H9 (cell line): ENCODE data around the gene BACH2. TPM values are rescaled to one million over a fixed set of nuclear protein-coding genes. Genes with fewer than 3 reads are reported as not detected.

Experiments used
- DNase-seq: peaks from one replicate; pipeline ENCODE4 v3.0.0-alpha.2; 2017
- H2AFZ ChIP-seq: one replicate; pipeline ENCODE4 v1.6.1; 2013; ENCODE audit warnings: mild to moderate bottlenecking, low read length, control low read depth, moderate library complexity
- H2AK5ac ChIP-seq: 2 replicates; pipeline ENCODE4 v1.6.1; 2013; ENCODE audit warnings: low read length, control low read depth, mixed read lengths; ENCODE audit not compliant: insufficient read length
- H2BK120ac ChIP-seq: one replicate; pipeline ENCODE4 v1.6.1; 2013; ENCODE audit warnings: low read depth, mild to moderate bottlenecking, low read length, control low read depth, inconsistent platforms; ENCODE audit not compliant: poor library complexity, severe bottlenecking
- H2BK12ac ChIP-seq: 2 replicates; pipeline ENCODE4 v1.6.1; 2013; ENCODE audit warnings: low read length, control low read depth, mixed read lengths, low read depth; ENCODE audit not compliant: insufficient read length
- H2BK15ac ChIP-seq: 2 replicates; pipeline ENCODE4 v1.6.1; 2013; ENCODE audit warnings: low read depth, low read length, control low read depth
- H2BK20ac ChIP-seq: one replicate; pipeline ENCODE4 v1.6.1; 2013; ENCODE audit warnings: low read depth, mild to moderate bottlenecking, low read length, control low read depth, inconsistent platforms; ENCODE audit not compliant: poor library complexity, severe bottlenecking
- H2BK5ac ChIP-seq: 2 replicates; pipeline ENCODE4 v1.6.1; 2013; ENCODE audit warnings: low read length, control low read depth, mixed read lengths; ENCODE audit not compliant: insufficient read length
- H3K14ac ChIP-seq: 2 replicates; pipeline ENCODE4 v1.6.1; 2013; ENCODE audit warnings: low read length, control low read depth; ENCODE audit not compliant: insufficient read depth
- H3K18ac ChIP-seq: 2 replicates; pipeline ENCODE4 v1.6.1; 2013; ENCODE audit warnings: low read depth, mild to moderate bottlenecking, mixed read lengths, low read length, control low read depth; ENCODE audit not compliant: insufficient read length
- H3K23ac ChIP-seq: 2 replicates; pipeline ENCODE4 v1.6.1; 2013; ENCODE audit warnings: low read length, control low read depth, mixed read lengths, low read depth; ENCODE audit not compliant: insufficient read length
- H3K23me2 ChIP-seq: 2 replicates; pipeline ENCODE4 v1.6.1; 2013; ENCODE audit warnings: low read depth, mild to moderate bottlenecking, mixed read lengths, low read length, control low read depth; ENCODE audit not compliant: insufficient read length, poor library complexity, severe bottlenecking
- H3K27ac ChIP-seq: 2 replicates; pipeline ENCODE4 v1.5.1; 2013; ENCODE audit warnings: low read length, control low read depth, mixed read lengths, low read depth; ENCODE audit not compliant: insufficient read length
- H3K27me3 ChIP-seq: 2 replicates; pipeline ENCODE4 v1.6.1; 2013; ENCODE audit warnings: low read length, control low read depth, inconsistent platforms; ENCODE audit not compliant: insufficient read depth
- H3K4ac ChIP-seq: 2 replicates; pipeline ENCODE4 v1.6.1; 2013; ENCODE audit warnings: low read depth, mild to moderate bottlenecking, control low read depth, inconsistent platforms, low read length, moderate library complexity
- H3K4me1 ChIP-seq: 2 replicates; pipeline ENCODE4 v1.6.1; 2013; ENCODE audit warnings: low read length, control low read depth, inconsistent platforms; ENCODE audit not compliant: insufficient read depth
- H3K4me2 ChIP-seq: 2 replicates; pipeline ENCODE4 v1.6.1; 2013; ENCODE audit warnings: low read length, control low read depth, mixed read lengths; ENCODE audit not compliant: insufficient read length, insufficient read depth
- H3K56ac ChIP-seq: 2 replicates; pipeline ENCODE4 v1.6.1; 2013; ENCODE audit warnings: low read depth, mild to moderate bottlenecking, mixed read lengths, low read length, control low read depth; ENCODE audit not compliant: insufficient read length
- H3K79me1 ChIP-seq: 2 replicates; pipeline ENCODE4 v1.6.1; 2013; ENCODE audit warnings: low read depth, mild to moderate bottlenecking, moderate library complexity, low read length, control low read depth, inconsistent platforms; ENCODE audit not compliant: insufficient read depth, poor library complexity, severe bottlenecking
- H3K79me2 ChIP-seq: 2 replicates; pipeline ENCODE4 v1.6.1; 2013; ENCODE audit warnings: low read length, control low read depth, inconsistent platforms; ENCODE audit not compliant: insufficient read depth
- H3K9ac ChIP-seq: 2 replicates; pipeline ENCODE4 v1.6.1; 2013; ENCODE audit warnings: low read length, control low read depth, mixed read lengths; ENCODE audit not compliant: insufficient read length; ENCODE audit errors: extremely low read depth
- H3K9me3 ChIP-seq: one replicate; pipeline ENCODE4 v1.6.1; 2013; ENCODE audit warnings: low read depth, low read length, inconsistent platforms; ENCODE audit not compliant: control insufficient read depth
- H3T11ph ChIP-seq: one replicate; pipeline ENCODE4 v1.6.1; 2013; ENCODE audit warnings: mild to moderate bottlenecking, low read length, control low read depth, inconsistent platforms
- H4K20me1 ChIP-seq: one replicate; pipeline ENCODE4 v1.6.1; 2013; ENCODE audit not compliant: control insufficient read depth, insufficient read length, insufficient read depth
- H4K5ac ChIP-seq: 2 replicates; pipeline ENCODE4 v1.6.1; 2013; ENCODE audit warnings: low read depth, mild to moderate bottlenecking, mixed read lengths, low read length, control low read depth; ENCODE audit not compliant: insufficient read length
- H4K8ac ChIP-seq: replicated peaks from 2 replicates; pipeline ENCODE4 v1.6.1; 2013; ENCODE audit warnings: low read length, control low read depth, mixed read lengths, low read depth; ENCODE audit not compliant: insufficient read length
- H4K91ac ChIP-seq: 2 replicates; pipeline ENCODE4 v1.6.1; 2013; ENCODE audit warnings: low read depth, mild to moderate bottlenecking, moderate library complexity, mixed read lengths, low read length, control low read depth; ENCODE audit not compliant: insufficient read length
- H3K27ac Mint-ChIP-seq, 3 experiments: 2 replicates in 2 of 3; 3 replicates in 1 of 3; pipeline ENCODE4 v1.8.0; 2020 to 2021; ENCODE audit warnings: mixed read lengths in 3 of 3, mild to moderate bottlenecking in 1 of 3, moderate library complexity in 1 of 3
- H3K27me3 Mint-ChIP-seq: 2 replicates; pipeline ENCODE4 v1.8.0; 2021; ENCODE audit warnings: low read depth, mild to moderate bottlenecking, moderate library complexity, mixed read lengths
- H3K36me3 Mint-ChIP-seq, 3 experiments: 2 replicates in 2 of 3; 3 replicates in 1 of 3; pipeline ENCODE4 v1.8.0; 2020 to 2021; ENCODE audit warnings: low read depth in 3 of 3, mixed read lengths in 3 of 3; ENCODE audit not compliant: insufficient read depth in 1 of 3
- H3K4me1 Mint-ChIP-seq, 2 experiments: 2 replicates each; pipeline ENCODE4 v1.8.0; 2020; ENCODE audit warnings: mixed read lengths in 2 of 2
- H3K4me3 Mint-ChIP-seq, 2 experiments: 2 replicates in 1 of 2; 3 replicates in 1 of 2; pipeline ENCODE4 v1.8.0; 2020 to 2021; ENCODE audit warnings: mild to moderate bottlenecking in 2 of 2, mixed read lengths in 2 of 2, moderate library complexity in 1 of 2
- H3K9me3 Mint-ChIP-seq, 2 experiments: 2 replicates in 1 of 2; 3 replicates in 1 of 2; pipeline ENCODE4 v1.8.0; 2020; ENCODE audit warnings: mild to moderate bottlenecking in 2 of 2, mixed read lengths in 2 of 2, moderate library complexity in 1 of 2
- WGBS: extraction: QIAGEN DNeasy Blood & Tissue Kit; methylation state at CpG from one replicate; pipeline ENCODE4 v1.1.7; 2013; ENCODE audit warnings: missing lambda C conversion rate, low lambda C conversion rate, mixed read lengths; ENCODE audit not compliant: insufficient read length; ENCODE audit errors: extremely low coverage; 5-methylcytosine and 5-hydroxymethylcytosine counted together
- total RNA-seq: library from RNA; stranded (reverse); gene quantifications from 2 replicates; pipeline ENCODE4 v1.2.1, GENCODE V29; 2021
- TF ChIP-seq, protein P1 (sequence below): fragments of 200-600 bp; sonication (generic); conservative IDR thresholded peaks from 3 replicates; pipeline ENCODE4 v1.8.0; 2021; ENCODE audit warnings: antibody characterized with exemption, mild to moderate bottlenecking

Gene BACH2
- total RNA-seq, 1 experiment from 2014 or later: 2.0 TPM

DNA sequence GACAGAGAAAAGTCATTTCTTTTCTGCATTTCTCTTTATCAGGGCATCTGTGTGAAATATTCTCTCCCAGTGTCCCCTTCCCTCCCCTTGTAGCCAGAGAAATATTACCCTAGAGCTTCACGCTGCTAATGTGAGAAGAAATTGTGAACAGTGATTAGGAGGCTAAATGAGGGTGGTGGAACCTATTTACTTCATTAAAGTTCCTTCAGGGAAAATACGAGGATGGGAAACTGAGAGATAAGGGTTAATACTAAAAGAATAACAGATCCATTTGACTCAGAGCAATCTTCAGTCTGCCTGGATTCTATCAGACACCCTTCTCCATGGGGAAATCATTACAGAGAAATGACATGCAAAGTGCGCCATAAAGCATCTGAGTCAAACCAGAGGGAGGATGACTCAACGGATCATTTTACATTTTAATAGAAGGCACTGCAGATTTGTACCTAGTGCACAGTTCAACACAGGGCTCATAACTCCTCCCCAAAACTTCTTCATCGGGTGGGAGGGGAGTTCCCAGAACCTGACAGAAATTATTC lies 271.1 kb downstream of the BACH2 start:
- Histone ChIP-seq H2BK5ac (no peak overlapping the region), H3K56ac (no peak overlapping the region), H4K8ac (no peak overlapping the region), H3K4me2 (no peak overlapping the region), H2BK12ac (no peak overlapping the region), H4K5ac (no peak overlapping the region), H3K79me2 (no peaks in the 10 kb centered on the region), H3K23me2 (no peaks in the 10 kb centered on the region), H4K20me1 (no peaks in the 10 kb centered on the region), H3K4ac (no peak overlapping the region), H3K23ac (no peak overlapping the region), H3K14ac (no peak overlapping the region), H3K9ac (no peak overlapping the region), H2BK120ac (no peak overlapping the region), H4K91ac (no peak overlapping the region), H2AFZ (no peak overlapping the region), H3K27ac (no peak overlapping the region), H2AK5ac (no peak overlapping the region), H3T11ph (no peak overlapping the region), H3K27me3 (no peaks in the 10 kb centered on the region), H2BK20ac (no peak overlapping the region), H3K18ac (no peak overlapping the region), H3K79me1 (no peaks in the 10 kb centered on the region), H3K9me3 (no peaks in the 10 kb centered on the region), H3K4me1 (no peaks in the 10 kb centered on the region), H2BK15ac (no peak overlapping the region)
- no peak overlapping the region for H3K4me3 Mint-ChIP-seq
- WGBS: no CpG with 5 or more reads among the region's 5 CpGs
- DNase-seq: no peak
- TF ChIP-seq, protein P1, sequence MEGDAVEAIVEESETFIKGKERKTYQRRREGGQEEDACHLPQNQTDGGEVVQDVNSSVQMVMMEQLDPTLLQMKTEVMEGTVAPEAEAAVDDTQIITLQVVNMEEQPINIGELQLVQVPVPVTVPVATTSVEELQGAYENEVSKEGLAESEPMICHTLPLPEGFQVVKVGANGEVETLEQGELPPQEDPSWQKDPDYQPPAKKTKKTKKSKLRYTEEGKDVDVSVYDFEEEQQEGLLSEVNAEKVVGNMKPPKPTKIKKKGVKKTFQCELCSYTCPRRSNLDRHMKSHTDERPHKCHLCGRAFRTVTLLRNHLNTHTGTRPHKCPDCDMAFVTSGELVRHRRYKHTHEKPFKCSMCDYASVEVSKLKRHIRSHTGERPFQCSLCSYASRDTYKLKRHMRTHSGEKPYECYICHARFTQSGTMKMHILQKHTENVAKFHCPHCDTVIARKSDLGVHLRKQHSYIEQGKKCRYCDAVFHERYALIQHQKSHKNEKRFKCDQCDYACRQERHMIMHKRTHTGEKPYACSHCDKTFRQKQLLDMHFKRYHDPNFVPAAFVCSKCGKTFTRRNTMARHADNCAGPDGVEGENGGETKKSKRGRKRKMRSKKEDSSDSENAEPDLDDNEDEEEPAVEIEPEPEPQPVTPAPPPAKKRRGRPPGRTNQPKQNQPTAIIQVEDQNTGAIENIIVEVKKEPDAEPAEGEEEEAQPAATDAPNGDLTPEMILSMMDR: no peak
- H3K27me3 Mint-ChIP-seq: peaks cover 1% of the 10 kb centered on the region; the same call in 1 of the 2 replicates
- no peak overlapping the region for H3K27ac Mint-ChIP-seq
- no peaks in the 10 kb centered on the region for H3K9me3 Mint-ChIP-seq
- H3K4me1 Mint-ChIP-seq: peaks cover 7 to 8% of the 10 kb centered on the region in 2 experiments
- H3K36me3 Mint-ChIP-seq: no peaks in the 10 kb centered on the region
